HG03175 (cell line): ENCODE data around the gene LMF2.
"Not testable (repeated sequence)": the region's sequence is repeated elsewhere in the genome, so short reads cannot be mapped to it uniquely, and the experiment has no call there.

Experiments used
- ATAC-seq: cut with Tn5 transposase; IDR thresholded peaks from one replicate; pipeline ENCODE4 v1.9.1; 2021; ENCODE audit warnings: mild to moderate bottlenecking, moderate library complexity; ENCODE audit not compliant: unreplicated experiment

Gene LMF2, protein sequence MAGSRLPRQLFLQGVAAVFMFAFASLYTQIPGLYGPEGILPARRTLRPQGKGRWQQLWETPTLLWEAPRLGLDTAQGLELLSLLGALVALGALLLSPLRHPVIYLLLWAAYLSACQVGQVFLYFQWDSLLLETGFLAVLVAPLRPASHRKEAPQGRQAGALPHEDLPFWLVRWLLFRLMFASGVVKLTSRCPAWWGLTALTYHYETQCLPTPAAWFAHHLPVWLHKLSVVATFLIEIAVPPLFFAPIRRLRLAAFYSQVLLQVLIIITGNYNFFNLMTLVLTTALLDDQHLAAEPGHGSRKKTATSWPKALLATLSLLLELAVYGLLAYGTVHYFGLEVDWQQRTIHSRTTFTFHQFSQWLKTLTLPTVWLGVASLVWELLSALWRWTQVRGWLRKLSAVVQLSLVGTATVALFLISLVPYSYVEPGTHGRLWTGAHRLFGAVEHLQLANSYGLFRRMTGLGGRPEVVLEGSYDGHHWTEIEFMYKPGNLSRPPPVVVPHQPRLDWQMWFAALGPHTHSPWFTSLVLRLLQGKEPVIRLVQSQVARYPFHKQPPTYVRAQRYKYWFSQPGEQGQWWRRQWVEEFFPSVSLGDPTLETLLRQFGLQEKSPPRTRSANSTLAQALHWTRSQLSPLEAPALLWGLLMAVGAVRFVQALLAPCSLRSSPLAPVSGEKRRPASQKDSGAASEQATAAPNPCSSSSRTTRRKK

DNA sequence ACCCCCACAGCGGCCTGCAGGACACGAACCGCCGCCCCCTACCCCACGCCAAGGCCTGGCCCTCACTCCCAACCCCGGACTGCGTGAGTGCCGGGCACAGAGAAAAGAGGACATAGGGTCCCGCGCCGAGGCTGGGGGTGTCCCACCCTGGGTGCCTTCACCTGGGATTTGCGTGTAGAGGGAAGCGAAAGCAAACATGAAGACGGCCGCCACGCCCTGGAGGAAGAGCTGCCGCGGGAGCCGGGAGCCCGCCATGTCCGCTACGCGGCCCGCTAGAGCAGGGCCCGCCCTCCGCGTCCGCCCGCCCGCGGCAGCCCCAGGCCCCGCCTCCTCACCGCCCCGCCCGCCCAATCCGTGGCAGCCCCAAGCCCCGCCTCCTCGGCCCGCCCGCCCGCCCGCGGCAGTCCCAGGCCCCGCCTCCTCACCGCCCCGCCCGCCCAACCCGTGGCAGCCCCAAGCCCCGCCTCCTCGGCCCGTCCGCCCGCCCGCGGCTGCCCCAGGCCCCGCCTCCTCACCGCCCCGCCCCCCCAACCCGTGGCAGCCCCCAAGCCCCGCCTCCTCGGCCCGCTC is at the start of gene LMF2:
Gene LMF2 (minus strand): TSS at position 282 of the 570 bp plus-strand sequence. CDS start 27 bp downstream, at position 255.
- peak; percentile 59 for ATAC-seq

DNA sequence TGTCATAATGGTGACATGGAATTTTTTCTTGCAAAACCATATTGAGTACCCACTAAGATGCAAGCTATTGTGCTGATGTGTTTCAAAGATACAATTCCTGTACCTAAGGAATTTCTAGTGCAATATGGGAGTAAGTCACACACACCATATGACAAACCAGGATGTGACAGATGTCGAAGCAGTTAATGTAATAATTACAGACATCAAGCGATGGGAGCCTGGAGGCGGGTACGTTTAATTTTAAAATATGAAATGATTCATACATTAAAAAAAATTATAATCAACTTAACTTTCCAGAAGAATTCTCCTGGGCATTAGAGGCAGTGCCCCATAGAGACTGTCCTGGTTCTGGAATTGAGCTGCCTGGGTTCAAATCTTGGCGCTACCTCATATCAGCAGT is 49.2 kb upstream of the LMF2 start:
- no peak for ATAC-seq

DNA sequence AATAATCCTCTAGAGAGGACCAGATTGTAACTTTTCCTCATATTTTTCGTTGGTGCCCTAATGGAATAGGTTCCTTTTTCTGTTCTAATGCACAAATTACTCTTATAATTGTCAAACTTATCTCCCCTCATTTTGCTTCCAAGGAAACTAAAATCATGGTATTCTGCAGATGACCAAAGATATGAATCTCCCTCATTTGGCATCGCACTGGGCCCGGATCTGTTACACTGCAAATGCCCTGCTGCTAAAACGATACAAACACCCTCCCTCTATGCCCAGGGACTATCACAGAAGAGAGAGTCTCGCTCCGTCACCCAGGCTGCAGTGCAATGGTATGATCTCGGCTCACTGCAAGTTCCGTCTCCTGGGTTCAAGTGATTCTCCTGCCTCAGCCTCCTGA is 45.8 kb upstream of the LMF2 start:
- ATAC-seq, result no peak

DNA sequence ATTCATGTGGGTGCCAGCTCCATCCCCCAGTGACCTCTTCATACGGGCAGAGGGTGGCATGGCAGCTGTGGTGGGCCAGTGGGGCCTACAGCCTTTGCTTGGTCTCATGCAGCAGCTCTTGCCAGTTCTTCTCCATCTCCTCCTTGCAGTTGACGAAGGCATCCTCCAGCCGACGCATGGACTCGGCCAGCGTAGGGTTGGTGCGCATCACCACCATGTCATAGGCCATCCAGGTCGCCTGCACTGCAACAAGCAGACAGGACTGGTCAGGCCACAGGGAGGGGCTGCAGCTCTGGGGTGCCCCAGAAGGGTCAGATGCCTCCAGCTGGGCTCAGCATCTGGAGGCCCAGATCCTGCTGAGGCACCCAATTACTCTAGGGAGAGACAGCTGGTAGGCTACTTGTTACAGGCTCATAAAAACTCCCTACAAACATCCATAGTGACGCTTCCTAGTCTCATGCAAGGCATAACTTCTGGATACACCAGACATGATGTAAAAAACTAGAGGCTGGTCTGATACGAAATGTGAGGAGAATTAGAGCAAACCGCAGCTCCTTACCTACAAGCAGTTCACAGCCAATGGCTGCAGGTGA is 43.8 kb upstream of the LMF2 start:
- ATAC-seq, result no peak

DNA sequence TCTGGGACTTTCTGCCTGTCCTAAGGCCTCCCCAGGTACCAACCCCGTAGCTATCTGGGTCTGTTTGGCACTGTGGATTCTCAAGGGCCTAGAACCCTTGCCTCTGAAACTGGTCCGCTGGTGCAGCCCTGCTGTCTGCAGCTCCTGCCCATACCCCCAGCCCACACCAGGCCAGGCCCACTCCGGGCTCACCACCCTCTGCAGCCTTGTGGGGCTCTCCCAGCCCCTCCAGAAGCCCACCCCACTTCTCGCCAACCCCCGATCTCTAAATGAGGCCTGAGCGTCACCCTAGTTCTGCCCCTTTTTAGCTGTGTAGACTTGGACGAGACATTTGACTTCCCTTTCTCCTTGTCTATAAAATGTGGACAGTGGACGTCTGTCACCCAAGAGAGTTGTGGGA is 42.9 kb upstream of the LMF2 start:
- ATAC-seq, result no peak

DNA sequence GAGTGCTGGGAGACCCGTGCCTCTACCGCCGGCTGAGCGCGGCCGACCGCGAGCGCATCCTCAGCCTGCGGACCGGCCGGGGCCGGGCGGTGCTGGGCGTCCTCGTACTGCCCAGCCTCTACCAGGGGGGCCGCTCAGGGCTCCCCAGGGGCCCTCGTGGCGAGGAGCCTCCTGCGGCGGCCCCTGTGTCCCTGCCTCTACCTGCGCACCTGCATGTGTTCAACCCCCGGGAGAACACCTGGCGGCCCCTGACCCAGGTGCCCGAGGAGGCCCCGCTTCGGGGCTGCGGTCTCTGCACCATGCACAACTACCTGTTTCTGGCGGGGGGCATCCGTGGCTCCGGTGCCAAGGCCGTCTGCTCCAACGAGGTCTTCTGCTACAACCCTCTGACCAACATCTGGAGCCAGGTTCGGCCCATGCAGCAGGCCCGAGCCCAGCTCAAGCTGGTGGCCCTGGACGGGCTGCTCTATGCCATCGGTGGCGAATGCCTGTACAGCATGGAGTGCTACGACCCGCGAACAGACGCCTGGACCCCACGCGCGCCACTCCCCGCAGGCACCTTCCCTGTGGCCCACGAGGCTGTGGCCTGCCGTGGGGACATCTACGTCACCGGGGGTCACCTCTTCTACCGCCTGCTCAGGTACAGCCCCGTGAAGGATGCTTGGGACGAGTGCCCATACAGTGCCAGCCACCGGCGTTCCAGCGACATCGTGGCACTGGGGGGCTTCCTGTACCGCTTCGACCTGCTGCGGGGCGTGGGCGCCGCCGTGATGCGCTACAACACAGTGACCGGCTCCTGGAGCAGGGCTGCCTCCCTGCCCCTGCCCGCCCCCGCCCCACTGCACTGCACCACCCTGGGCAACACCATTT is 41.7 kb upstream of the LMF2 start:
- no peak for ATAC-seq

DNA sequence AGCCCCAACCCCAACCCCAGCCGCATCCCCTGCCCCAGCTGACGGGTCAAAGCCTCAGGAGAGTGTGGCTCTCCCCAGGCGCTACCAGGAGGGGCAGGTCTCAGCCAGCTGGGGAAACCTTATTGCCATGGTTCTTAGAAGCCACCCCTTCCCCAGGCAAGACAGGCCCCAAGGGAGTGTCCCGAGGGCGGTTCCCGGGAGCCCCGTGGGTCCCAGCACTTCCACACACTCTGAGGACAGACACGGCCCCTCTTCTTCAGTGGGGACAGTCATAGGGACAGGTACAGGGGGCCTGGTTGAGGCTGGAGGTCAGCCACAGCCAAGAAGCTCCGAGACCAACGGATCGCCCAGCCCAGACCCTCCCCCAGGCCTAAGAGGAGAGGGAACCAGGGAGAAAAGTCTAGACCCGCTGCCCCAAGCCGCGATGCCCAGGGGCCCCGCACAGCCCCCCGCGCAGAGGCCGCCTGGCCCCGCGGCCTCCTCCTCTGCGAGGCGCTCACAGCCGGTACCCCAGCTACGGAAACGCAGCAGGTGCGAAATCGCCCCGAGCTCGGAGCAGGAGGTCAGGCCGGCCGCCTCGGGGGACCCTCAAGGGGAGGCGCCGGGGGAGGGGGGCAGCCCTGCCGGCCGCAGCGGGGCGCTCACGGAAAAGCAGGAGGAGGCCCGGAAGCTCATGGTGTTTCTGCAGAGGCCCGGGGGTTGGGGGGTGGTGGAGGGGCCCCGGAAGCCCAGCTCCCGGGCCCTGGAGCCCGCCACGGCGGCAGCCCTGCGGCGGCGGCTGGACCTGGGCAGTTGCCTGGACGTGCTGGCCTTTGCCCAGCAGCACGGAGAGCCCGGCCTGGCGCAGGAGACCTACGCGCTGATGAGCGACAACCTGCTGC is 40.8 kb upstream of the LMF2 start:
- ATAC-seq, result no peak

DNA sequence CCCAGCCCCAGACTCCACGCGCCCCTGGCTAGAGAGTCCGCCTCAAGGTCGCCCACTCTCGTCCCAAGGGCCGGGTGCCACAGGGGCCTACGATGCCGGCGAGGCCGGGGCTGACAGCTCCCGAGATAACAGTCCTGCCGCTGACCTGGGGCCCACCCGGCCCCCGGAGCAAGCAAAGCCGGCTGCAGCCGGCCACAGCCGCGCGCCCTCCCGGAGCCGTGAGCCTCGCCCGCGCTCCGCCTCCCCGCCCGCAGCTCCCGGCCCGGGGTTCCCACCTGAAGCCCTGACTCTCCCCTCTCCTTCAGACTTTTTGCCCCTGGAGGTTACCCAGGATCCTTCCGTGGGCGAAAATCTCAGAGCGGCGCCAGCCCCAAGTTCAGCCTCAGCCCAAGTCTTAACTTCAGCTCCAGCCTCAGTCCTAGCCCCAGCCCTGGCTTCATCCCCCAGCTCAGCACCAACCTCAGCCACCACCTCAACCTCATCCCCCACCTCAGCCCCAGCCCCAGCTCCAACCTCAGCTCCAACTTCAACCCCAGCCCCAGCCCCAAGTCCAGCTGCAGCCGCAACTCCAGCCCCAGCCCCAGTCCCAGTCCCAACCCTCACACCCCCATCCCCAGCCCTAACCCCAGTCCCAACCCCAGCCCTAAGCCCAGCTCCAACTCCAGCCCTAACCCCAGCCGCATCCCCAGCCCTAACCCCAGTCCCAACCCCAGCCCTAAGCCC is 39.9 kb upstream of the LMF2 start:
- no peak for ATAC-seq

DNA sequence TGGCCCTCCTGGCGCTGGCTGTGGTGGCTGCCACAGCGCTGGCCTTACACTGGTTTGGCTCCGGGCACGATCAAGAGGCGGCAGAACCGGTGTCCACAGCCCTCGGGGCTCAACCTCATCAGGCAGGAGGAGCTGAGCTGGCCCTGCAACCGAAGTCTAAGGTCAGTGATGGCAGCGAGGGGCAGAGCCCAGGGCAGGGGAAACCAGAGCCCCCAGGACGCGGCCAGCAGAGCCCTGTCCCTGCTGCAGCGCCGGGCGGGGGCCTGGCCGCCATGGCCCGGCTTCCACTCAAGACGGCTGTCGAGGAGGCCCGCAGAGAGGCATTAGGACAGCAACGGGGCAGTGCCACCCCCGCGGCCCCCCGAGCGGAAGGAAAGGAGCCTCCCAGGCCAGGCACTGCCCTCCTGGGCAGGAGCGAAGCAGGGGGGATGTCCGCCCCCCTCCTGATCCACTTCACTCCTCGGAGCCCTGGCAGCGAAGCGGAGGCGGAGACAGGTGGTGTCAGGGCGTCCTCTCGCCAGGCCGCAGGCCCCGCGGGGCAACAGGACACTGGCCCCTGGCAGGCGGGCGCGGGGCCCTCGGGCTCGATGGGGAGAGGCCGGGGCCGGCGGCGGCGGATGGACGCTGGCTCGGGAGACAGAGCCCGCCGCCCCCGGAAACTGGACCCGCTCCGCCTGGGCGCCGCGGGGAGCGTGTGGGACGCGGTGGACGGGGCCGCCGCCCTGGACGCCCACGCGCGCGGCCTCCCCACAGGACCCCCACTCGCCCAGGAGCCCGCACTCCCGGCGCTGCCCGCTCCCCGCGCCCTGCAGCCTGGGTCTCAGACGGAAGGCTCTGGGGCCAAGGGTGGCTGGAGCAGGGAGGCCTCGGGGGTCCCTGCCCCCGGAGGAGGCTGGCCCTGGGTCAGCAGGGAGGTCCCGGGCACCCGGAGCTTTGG is 39.1 kb upstream of the LMF2 start:
- no peak for ATAC-seq

DNA sequence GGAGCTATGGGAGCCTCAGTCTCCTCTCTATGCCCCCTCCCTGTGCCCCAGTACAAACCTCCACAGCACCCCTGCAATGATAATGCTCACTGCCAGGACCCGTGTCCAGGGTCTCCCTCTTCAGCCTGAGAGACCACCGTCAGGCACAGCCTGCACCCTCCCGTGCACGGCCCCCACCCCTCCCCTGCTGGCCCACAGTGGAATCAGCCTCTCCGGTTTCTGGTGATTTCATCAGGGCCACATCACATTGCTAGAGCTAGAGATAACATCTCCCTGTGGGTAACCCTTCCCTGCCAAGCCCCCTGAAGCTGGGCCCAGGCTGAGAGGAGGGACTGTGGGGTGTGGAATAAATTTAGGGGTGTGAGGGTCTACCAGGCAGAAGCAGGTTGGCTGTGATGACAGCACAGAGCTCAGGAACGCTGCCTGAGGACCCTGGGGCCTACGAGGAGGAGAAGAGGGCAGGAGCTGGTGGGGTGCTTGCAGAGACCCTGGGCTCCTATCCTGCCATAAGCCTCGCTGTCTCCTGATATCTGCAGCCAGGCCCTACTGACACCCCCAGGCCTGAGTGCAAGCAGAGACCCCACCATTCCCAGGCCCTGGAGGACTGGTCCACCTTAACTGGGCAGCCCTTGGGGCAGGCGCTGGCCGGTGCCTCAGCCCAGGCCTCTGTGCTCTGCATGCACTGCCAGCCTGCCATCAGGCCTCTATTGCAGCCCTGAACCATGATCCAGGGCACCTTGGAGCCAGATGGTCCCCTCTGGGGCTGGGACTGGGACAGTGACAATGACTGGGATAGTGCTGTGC is 38.2 kb upstream of the LMF2 start, which contains the start of gene KLHDC7B:
Gene KLHDC7B (plus strand): TSS at position 378 of the 804 bp plus-strand sequence. CDS start 345 bp downstream, at position 723.
- ATAC-seq, result no peak

DNA sequence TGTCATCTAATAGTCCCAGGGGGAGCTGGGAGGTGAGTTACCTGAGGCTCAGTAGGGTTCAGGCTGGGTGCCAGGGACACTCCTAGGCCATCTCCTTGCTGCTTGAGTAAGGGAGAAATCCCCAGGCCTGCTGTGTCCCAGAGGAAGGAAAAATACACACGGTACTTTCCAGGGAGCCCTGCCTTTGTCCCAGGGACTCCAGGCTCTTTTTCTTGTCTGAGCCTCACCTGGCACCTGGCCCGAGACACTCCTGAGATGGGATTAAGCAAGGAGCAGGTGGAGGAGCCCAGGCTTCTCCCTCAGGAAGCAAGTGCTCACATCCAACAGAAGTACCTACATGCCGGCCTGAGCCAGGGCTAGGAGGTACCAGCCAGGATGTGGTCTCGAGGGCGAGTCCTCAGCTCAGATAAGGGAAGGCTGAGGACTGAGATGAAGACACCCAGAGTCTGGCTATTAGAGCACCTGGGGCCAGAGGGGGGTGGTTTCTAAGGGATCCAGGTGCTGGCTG is 37.3 kb upstream of the LMF2 start:
- ATAC-seq, result no peak

DNA sequence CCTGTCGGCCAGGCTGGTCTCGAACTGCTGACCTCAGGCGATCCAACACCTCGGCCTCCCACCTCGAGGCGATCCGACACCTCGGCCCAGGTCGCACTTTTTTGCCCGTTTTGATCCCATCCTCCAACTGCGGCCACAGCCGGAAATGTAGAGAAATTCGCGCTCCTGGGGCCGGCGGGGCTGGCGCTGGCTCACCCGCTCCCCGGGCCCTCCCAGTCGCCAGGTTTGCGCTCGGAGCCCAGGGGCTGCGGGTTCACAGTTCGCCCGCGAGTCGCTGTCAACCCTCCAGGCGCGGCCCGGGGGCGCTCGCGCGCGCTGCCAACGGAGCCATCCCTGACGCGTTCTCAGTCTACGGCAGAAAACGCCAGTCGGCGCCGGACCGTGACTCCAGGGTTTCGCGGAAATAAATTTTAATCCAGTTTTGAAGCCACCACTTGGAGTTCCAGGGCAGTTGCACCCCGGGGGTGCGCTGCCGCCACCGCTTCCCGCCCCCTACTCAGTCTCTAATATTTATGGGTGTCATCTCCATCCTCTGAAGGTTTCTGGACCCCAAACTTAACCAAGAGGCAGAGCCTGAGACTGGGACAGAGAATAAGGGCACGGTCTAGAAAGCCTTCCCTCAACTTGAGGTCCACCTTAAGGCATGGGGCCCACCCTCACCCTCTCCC is 36.7 kb upstream of the LMF2 start:
- ATAC-seq, result no peak

DNA sequence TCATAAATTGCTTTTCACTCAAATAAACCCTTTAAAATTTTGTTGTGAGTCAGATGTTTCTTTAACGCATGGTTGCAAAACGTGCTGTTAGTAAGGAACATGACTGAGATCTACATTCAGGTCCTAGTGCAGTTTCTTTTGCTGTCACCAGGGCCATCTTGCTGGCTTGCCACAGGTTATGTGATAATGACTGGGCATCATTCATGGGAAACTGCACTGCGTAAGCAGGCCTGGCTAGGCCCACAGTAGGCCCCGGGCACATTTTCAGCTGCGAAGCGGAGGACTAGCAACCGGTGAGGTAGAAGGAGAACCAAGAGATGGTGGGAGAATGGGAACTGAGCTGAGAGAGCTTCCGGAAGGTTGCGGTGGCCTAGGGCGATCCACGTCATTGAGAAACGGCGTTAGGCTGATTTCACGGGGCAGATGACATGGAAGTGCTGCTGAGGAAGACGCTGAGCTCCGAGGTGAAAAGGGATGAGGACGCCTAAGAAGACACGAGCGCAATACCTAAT is 35.0 kb upstream of the LMF2 start:
- no peak for ATAC-seq

DNA sequence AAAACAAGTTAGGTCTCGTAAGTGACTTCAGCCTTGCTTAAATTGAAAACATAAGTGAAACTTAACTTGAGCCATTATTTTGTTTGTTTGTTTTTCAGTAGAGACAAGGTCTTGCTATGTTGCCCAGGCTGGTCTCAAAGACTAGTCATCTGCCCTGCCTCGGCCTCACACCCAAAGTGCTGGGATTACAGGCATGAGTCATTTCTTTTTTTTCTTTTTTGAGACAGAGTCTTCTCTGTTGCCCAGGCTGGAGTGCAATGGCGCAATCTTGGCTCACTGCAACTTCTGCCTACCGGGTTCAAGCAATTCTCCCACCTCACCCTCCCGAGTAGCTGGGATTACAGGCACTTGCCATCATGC is 34.1 kb upstream of the LMF2 start:
- ATAC-seq, result not testable (repeated sequence)

DNA sequence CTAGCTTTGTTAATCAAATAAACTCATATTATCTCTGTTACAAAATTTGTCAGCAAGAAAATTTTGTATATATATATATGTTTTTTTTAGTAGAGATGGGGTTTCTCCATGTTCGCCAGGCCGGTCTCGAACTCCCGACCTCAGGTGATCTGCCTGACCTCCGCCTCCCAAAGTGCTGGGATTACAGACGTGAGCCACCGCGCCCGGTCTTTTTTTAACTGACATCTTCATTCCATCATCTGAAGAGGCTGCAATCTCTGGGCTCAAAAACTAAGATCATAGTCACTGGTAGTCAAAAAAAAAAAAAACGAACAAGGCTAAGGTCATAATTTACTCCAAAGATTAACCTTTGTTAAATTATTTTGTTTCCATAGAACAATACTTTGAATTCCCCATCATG is 32.9 kb upstream of the LMF2 start:
- ATAC-seq, result no peak

DNA sequence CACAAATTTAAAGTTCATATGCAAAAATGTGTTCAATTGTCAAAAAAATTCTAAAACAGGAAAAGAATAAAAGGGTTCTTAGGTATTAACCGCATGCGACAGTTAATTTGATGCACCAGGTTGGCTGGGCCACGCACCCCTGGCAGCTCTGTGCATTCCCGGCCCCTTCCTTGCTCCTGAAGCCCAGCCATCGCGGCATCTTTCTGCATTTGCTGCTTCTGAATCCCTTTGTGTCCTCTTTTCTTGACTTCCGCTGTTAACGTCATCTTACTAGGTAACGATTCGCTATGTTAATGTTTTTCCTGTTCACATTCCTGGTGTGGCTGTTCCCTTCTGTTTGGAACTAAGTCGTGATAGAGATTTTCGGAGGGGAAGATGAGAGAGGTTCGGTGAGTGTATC is 30.3 kb upstream of the LMF2 start:
- no peak for ATAC-seq
